Coronary artery (tissue), 2 donors: ENCODE results near the gene PIK3AP1.

Experiments
- DNase-seq: peaks from one replicate; pipeline ENCODE4 v3.0.0-alpha.2; 2017; ENCODE audit warnings: low spot score
- H3K27ac ChIP-seq, 2 donors: fragments of 200-600 bp; sonication (generic); one replicate each; pipeline ENCODE4 v1.5.1; 2016 to 2019
- H3K4me3 ChIP-seq: fragments of 200-600 bp; sonication (generic); 2 replicates; pipeline ENCODE4 v1.5.1; 2016; ENCODE audit warnings: mild to moderate bottlenecking, moderate library complexity
- TF ChIP-seq, protein P1 (sequence below): fragments of 200-600 bp; sonication (generic); IDR thresholded peaks from one replicate; pipeline ENCODE4 v1.5.1; 2019; ENCODE audit warnings: antibody characterized with exemption

The PIK3AP1 gene

DNA sequence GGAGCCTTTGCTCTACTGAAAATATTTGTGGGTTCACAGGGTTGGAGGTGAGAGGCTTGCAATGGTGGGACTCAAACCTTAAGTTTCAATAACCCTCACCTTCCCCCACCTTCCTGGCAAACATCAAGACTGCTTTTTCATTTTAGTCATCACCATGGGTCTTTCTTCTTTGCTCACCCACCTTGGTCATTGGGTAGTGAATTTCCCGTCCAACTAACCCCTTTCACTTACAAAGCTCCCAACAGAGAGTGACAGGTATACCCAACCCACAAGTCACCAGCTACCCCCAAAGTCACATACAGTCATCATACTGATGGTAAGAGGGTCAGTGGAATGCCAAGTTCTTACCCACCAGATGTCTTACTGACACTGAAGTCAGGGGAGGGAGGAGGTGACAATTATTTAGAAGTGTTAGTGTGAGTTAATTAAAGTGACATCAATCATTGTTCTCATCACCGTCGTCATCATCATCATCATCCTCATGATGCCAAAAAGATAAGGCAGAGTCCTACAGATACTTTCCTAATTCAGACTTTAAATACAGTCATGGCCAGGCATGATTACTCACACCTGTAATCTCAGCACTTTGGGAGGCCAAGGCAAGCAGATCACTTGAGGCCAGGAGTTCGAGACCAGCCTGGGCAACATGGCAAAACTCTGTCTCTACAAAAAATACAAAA is 49.0 kb downstream of the PIK3AP1 start:
- H3K4me3 ChIP-seq, result no peak overlapping the region
- H3K27ac ChIP-seq, result no peak overlapping the region
- no peak for DNase-seq
- TF ChIP-seq, protein P1, sequence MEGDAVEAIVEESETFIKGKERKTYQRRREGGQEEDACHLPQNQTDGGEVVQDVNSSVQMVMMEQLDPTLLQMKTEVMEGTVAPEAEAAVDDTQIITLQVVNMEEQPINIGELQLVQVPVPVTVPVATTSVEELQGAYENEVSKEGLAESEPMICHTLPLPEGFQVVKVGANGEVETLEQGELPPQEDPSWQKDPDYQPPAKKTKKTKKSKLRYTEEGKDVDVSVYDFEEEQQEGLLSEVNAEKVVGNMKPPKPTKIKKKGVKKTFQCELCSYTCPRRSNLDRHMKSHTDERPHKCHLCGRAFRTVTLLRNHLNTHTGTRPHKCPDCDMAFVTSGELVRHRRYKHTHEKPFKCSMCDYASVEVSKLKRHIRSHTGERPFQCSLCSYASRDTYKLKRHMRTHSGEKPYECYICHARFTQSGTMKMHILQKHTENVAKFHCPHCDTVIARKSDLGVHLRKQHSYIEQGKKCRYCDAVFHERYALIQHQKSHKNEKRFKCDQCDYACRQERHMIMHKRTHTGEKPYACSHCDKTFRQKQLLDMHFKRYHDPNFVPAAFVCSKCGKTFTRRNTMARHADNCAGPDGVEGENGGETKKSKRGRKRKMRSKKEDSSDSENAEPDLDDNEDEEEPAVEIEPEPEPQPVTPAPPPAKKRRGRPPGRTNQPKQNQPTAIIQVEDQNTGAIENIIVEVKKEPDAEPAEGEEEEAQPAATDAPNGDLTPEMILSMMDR, result no peak

DNA sequence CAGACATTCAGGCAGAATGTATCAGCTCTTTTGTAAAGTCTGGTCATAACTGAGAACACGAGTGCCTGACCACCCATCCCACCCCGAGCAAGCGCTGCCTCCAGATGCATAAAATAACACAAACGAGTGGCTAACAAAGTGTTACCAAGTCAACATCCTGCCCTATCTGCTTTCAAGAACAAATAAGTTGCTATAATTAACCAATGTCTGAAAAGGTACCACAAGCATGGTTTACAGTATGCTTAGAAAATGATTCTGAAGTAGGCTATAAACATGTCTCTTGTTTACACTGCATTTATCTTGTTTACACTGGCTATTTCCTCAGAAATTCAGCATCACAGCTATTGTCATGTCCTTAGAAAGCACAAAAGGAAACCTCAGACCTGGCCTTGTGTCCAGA is 49.5 kb downstream of the PIK3AP1 start:
- Histone ChIP-seq H3K4me3 (no peak overlapping the region), H3K27ac (no peak overlapping the region)
- TF ChIP-seq, protein P1, result no peak
- DNase-seq, result no peak

DNA sequence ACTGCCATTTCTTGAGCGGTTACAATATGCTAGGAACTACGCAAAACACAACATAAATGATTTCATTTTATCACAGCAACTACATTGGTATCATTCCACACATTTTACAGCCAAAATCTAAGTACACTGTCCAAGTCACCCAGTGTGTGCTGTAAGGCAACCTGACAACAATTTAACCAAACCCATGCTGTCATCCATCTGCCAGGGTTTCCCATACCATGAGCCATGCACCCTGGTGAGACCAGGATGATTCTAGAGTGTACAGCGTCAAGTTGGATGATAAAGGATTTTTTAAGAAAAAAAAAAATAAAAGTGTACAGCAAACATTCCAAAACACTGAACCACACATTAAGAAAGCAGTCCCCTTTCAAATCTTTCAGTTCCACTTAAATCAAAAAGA is 52.9 kb downstream of the PIK3AP1 start:
- H3K27ac ChIP-seq, result no peak overlapping the region
- no peak for DNase-seq
- H3K4me3 ChIP-seq, result no peak overlapping the region
- TF ChIP-seq, protein P1, result no peak

DNA sequence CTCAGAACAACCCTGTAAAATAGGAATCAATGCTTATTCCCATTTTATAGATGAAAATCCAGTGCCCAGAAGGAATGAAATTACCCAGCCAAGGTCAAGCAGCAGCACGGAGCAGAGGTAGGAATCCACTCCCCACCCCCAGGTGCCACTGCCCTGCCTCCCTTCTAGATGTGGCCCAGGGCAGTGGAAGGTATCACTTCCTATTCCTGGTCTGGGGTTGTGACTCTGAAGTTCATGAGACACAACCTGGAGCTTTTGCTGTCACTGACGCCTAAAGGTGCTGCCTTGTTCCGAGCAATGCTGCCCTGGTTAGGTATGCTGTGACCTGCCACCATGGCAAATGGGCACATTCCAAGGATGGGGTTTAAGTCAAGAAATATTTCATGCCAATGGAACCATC is 53.6 kb downstream of the PIK3AP1 start:
- DNase-seq, result no peak
- H3K27ac ChIP-seq, result no peak overlapping the region
- TF ChIP-seq, protein P1, result no peak
- H3K4me3 ChIP-seq, result no peak overlapping the region

DNA sequence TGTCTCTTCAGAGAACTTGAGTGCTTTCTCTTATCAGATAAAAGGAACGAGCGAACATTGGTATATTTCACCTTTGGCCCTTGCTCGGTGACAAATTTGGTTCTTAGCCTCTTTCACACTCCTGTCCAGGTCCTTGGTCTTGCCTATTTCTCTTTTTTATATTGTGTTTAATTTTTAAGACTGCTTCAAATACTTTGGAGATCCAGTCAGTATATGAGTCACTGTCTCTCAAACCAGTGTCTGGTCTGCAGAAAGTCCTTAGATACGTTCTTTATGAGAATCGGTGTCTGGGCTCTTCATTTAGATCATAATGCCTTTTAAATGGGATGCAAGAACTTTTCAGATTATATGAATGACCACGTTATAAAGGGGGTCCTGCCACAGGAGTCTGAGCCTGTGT is 55.0 kb downstream of the PIK3AP1 start:
- TF ChIP-seq, protein P1, result no peak
- no peak overlapping the region for H3K4me3 ChIP-seq
- no peak overlapping the region for H3K27ac ChIP-seq
- DNase-seq, result no peak

DNA sequence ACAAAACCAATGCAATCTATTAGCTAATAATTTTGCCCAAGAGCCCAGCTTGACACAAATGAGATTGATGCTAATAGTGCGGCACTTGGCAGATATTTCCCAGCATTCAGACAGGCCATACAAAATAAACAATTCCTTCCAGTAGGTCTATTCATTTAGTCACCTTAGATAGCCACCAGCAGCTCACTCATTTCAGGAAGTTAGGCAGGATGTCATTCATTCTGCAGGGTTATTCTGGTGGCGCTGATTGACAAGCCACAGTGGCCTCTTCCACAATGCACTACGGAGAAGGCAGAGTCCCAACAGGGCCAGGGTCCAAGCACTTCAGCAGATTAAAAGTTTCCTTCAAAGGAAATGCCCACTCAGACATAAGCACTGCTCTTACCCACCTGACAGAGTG is 55.8 kb downstream of the PIK3AP1 start:
- no peak overlapping the region for H3K27ac ChIP-seq
- DNase-seq, result no peak
- TF ChIP-seq, protein P1, result no peak
- H3K4me3 ChIP-seq, result no peak overlapping the region

DNA sequence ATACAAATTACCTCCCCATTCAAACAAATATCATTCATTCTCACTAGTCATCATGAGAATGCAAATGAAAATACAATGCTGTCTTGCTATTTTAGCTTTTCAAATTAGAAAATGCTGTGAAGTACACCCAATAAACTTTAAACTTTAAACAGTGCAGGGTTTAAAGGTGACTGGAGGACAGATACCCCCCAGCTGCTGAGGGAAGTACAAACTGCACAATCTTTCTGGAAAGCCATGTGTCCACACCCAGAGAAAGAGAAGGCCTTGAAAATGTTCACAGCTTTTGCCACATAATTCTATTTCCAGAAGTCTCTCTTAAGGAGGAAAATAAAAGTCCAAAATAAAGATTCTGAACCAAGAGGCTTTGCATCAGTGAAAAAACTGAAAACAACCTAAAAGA is 56.5 kb downstream of the PIK3AP1 start:
- DNase-seq, result no peak
- Histone ChIP-seq H3K27ac (no peak overlapping the region), H3K4me3 (no peak overlapping the region)
- TF ChIP-seq, protein P1, result no peak
